Sigmoid colon (tissue), 4 donors: Measurements from ENCODE around the gene ZNF248.

Experiments
- CTCF ChIP-seq, 4 experiments: fragments of 450-650 bp in 3 of 4; fragments of 200-600 bp in 1 of 4; IDR thresholded peaks; one replicate each; pipeline ENCODE4 v1.5.1; 2016 to 2019; ENCODE audit warnings: antibody characterized with exemption in 4 of 4, mild to moderate bottlenecking in 3 of 4, moderate library complexity in 2 of 4
- EP300 ChIP-seq, 4 donors: sonication (generic); formaldehyde crosslinking; IDR thresholded peaks; one replicate each; pipeline ENCODE4 v1.6.1; 2017; ENCODE audit warnings: antibody characterized with exemption in 4 of 4
- POLR2A ChIP-seq, 2 donors: fragments of 450-650 bp; IDR thresholded peaks; one replicate each; pipeline ENCODE4 v1.6.1; 2016; ENCODE audit warnings: antibody characterized with exemption in 2 of 2, mild to moderate bottlenecking in 2 of 2, moderate library complexity in 2 of 2

- TF ChIP-seq CTCF (IDR thresholded peaks at IDR 0.05) (no peak), POLR2A (IDR thresholded peaks at IDR 0.05) (no peak), EP300 (IDR thresholded peaks at IDR 0.05) (no peak)
Measured at GRCh38 chr10:37775612-37776011, 81.8 kb downstream of the ZNF248 start.
